ENCODE measurements around the gene ECD.

The ECD gene

GRCh38 chr10:73174148-73174925 lies 6.5 kb upstream of the ECD start:
- TF ChIP-seq CTCF (IDR thresholded peaks at IDR 0.05; ENCODE audit: low read depth, low read length): no peak

GRCh38 chr10:73172867-73173266 lies 5.1 kb upstream of the ECD start:
- no peak for TF ChIP-seq CTCF (IDR thresholded peaks at IDR 0.05; ENCODE audit: low read depth, low read length)
- no peak overlapping the region for H3K4me3 ChIP-seq (ENCODE audit: low read depth, low read length)

More at GRCh38 chr10:73174148-73174925, 6.5 kb upstream of the ECD start:
- H3K4me3 ChIP-seq (ENCODE audit: low read depth, low read length): no peak overlapping the region

- H3K4me3 ChIP-seq (ENCODE audit: low read depth, low read length): no peak overlapping the region
- TF ChIP-seq CTCF (IDR thresholded peaks at IDR 0.05; ENCODE audit: low read depth, low read length): no peak
Measured at GRCh38 chr10:73169320-73169719, 1.5 kb upstream of the ECD start.

- no peak for TF ChIP-seq CTCF (IDR thresholded peaks at IDR 0.05; ENCODE audit: low read depth, low read length)
- H3K4me3 ChIP-seq (ENCODE audit: low read depth, low read length): peak overlapping the region; percentile 99
Measured at GRCh38 chr10:73168465-73168803, 626 bp upstream of the ECD start.

- TF ChIP-seq CTCF (IDR thresholded peaks at IDR 0.05; ENCODE audit: low read depth, low read length): no peak
- peak overlapping the region; percentile 99 for H3K4me3 ChIP-seq (ENCODE audit: low read depth, low read length)
Measured at GRCh38 chr10:73167458-73167782, 388 bp downstream of the ECD start.

GRCh38 chr10:73166972-73167371 lies 836 bp downstream of the ECD start:
- H3K4me3 ChIP-seq (ENCODE audit: low read depth, low read length): peak overlapping the region; percentile 99
- TF ChIP-seq CTCF (IDR thresholded peaks at IDR 0.05; ENCODE audit: low read depth, low read length): no peak

GRCh38 chr10:73163096-73163495 lies 4.7 kb downstream of the ECD start:
- H3K4me3 ChIP-seq (ENCODE audit: low read depth, low read length): no peak overlapping the region
- no peak for TF ChIP-seq CTCF (IDR thresholded peaks at IDR 0.05; ENCODE audit: low read depth, low read length)
